Neural progenitor cell (in vitro differentiated cells): Measurements from ENCODE around the gene ZNF385C. TPM values are rescaled to one million over a fixed set of nuclear protein-coding genes. Genes with fewer than 3 reads are reported as not detected.

Source experiments
- DNase-seq: peaks from one replicate; pipeline ENCODE4 v3.0.0-alpha.2; 2016; ENCODE audit warnings: low spot score
- H2AFZ ChIP-seq: fragments of 200-600 bp; sonication (generic); replicated peaks from 2 replicates; pipeline ENCODE4 v1.6.1; 2016; ENCODE audit warnings: antibody characterized with exemption
- H3F3A ChIP-seq: fragments of 200-600 bp; sonication (generic); 2 replicates; pipeline ENCODE4 v1.6.1; 2016; ENCODE audit warnings: antibody characterized with exemption, low read depth
- H3K27ac ChIP-seq: fragments of 200-600 bp; sonication (generic); 2 replicates; pipeline ENCODE4 v1.5.1; 2016; ENCODE audit warnings: mild to moderate bottlenecking
- H3K27me3 ChIP-seq: fragments of 200-600 bp; sonication (generic); 2 replicates; pipeline ENCODE4 v1.6.1; 2016; ENCODE audit warnings: mild to moderate bottlenecking, moderate library complexity
- H3K36me3 ChIP-seq: fragments of 200-600 bp; sonication (generic); 2 replicates; pipeline ENCODE4 v1.5.1; 2016
- H3K4me1 ChIP-seq: fragments of 200-600 bp; sonication (generic); 2 replicates; pipeline ENCODE4 v1.6.1; 2016; ENCODE audit warnings: mixed run types
- H3K4me2 ChIP-seq: fragments of 200-600 bp; sonication (generic); 2 replicates; pipeline ENCODE4 v1.6.1; 2016
- H3K4me3 ChIP-seq: fragments of 200-600 bp; sonication (generic); 2 replicates; pipeline ENCODE4 v1.5.1; 2016
- H3K79me2 ChIP-seq: fragments of 200-600 bp; sonication (generic); 2 replicates; pipeline ENCODE4 v1.6.1; 2016; ENCODE audit warnings: low read depth
- H3K9ac ChIP-seq: fragments of 200-600 bp; sonication (generic); 2 replicates; pipeline ENCODE4 v1.6.1; 2016
- H3K9me3 ChIP-seq: fragments of 200-600 bp; sonication (generic); 2 replicates; pipeline ENCODE4 v1.5.1; 2016; ENCODE audit warnings: low read depth
- H4K20me1 ChIP-seq: fragments of 200-600 bp; sonication (generic); 2 replicates; pipeline ENCODE4 v1.6.1; 2016; ENCODE audit warnings: low read depth
- H3K27ac Mint-ChIP-seq: 3 replicates; pipeline ENCODE4 v1.8.0; 2021; ENCODE audit warnings: mixed read lengths
- H3K27me3 Mint-ChIP-seq: 2 replicates; pipeline ENCODE4 v1.8.0; 2022; ENCODE audit warnings: low read depth, mild to moderate bottlenecking, inconsistent platforms, moderate library complexity, mixed read lengths; ENCODE audit not compliant: insufficient read depth
- H3K36me3 Mint-ChIP-seq: 3 replicates; pipeline ENCODE4 v1.8.0; 2021; ENCODE audit warnings: mixed read lengths
- H3K4me1 Mint-ChIP-seq: 3 replicates; pipeline ENCODE4 v1.8.0; 2021; ENCODE audit warnings: mixed read lengths
- H3K4me3 Mint-ChIP-seq: 3 replicates; pipeline ENCODE4 v1.8.0; 2021; ENCODE audit warnings: mild to moderate bottlenecking, moderate library complexity, mixed read lengths
- H3K9me3 Mint-ChIP-seq: 3 replicates; pipeline ENCODE4 v1.8.0; 2020; ENCODE audit warnings: mixed read lengths
- EZH2 ChIP-seq: fragments of 200-600 bp; sonication (generic); IDR thresholded peaks from 2 replicates; pipeline ENCODE4 v1.6.1; 2017; ENCODE audit warnings: antibody characterized with exemption, mild to moderate bottlenecking, moderate library complexity
- EZH2phosphoT487 ChIP-seq: fragments of 200-600 bp; sonication (generic); IDR thresholded peaks from 2 replicates; pipeline ENCODE4 v1.6.1; 2017; ENCODE audit warnings: antibody characterized with exemption
- total RNA-seq: library from RNA; depleted of rRNA; stranded (reverse); fragments of >200 nt; gene quantifications from 2 replicates; pipeline ENCODE4 v1.2.3, GENCODE V29; 2015; ENCODE audit warnings: low replicate concordance
- TF ChIP-seq, protein P1 (sequence below): fragments of 200-600 bp; sonication (generic); IDR thresholded peaks from 2 replicates; pipeline ENCODE4 v1.5.1; 2017; ENCODE audit warnings: antibody characterized with exemption, mild to moderate bottlenecking

Gene ZNF385C
- total RNA-seq, 1 donor from 2014 or later, result 5.0 TPM

DNA sequence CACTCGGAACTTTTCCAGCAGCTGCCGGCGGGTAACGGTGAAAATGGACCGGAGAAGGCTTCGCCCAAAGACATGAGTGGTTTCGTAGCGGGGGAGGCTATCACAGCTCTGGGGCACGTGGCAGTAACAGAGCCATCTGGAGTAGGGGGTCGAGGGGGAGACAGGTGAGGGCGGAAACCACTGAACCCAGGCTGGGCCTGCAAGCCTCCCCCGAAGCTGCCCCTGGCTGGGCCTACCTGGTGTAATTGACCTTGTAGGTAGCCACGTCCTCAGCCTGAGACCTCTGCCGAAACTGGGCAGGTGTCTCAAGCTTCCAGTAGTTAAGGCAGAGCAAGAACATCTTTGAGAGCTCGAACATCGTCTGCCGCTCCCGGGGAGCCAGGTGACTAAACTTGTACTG lies 21.0 kb upstream of the ZNF385C start:
- peaks cover 12% of the 10 kb centered on the region for H3K4me1 Mint-ChIP-seq
- Histone ChIP-seq H3K27me3 (no peaks in the 10 kb centered on the region), H3K9me3 (no peaks in the 10 kb centered on the region), H3K4me2 (no peak overlapping the region), H3K4me3 (no peak overlapping the region), H3K4me1 (peaks cover 16% of the 10 kb centered on the region), H4K20me1 (no peaks in the 10 kb centered on the region), H3K36me3 (no peaks in the 10 kb centered on the region), H3K9ac (no peak overlapping the region), H3K79me2 (no peaks in the 10 kb centered on the region), H3K27ac (no peak overlapping the region), H2AFZ (no peak overlapping the region), H3F3A (peaks cover 21% of the 10 kb centered on the region)
- H3K9me3 Mint-ChIP-seq, result no peaks in the 10 kb centered on the region
- TF ChIP-seq, protein P1, sequence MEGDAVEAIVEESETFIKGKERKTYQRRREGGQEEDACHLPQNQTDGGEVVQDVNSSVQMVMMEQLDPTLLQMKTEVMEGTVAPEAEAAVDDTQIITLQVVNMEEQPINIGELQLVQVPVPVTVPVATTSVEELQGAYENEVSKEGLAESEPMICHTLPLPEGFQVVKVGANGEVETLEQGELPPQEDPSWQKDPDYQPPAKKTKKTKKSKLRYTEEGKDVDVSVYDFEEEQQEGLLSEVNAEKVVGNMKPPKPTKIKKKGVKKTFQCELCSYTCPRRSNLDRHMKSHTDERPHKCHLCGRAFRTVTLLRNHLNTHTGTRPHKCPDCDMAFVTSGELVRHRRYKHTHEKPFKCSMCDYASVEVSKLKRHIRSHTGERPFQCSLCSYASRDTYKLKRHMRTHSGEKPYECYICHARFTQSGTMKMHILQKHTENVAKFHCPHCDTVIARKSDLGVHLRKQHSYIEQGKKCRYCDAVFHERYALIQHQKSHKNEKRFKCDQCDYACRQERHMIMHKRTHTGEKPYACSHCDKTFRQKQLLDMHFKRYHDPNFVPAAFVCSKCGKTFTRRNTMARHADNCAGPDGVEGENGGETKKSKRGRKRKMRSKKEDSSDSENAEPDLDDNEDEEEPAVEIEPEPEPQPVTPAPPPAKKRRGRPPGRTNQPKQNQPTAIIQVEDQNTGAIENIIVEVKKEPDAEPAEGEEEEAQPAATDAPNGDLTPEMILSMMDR, result no peak
- H3K27ac Mint-ChIP-seq, result no peak overlapping the region
- no peak for DNase-seq
- H3K4me3 Mint-ChIP-seq, result peak overlapping the region; percentile 35
- peaks cover 7% of the 10 kb centered on the region for H3K36me3 Mint-ChIP-seq
- H3K27me3 Mint-ChIP-seq, result peaks cover 5% of the 10 kb centered on the region

DNA sequence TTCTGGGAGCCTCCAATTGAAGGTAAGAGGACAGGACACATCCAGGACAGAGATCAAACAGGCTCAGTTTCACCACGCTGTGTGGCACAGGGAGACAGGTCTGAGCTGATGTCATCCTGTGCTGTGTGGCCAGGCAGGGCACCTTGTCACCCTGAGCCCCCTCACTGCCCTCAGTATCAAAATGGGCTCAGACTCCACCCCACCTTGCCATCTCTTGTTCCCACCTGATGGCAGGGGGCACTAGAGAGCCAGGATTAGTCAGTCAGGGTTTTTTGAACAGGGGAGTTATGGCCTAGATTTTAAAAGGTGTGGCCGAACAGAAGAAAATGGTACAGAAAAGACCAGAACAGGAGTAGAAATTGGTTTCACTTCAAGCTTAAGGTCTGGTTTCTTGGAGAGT lies 20.3 kb upstream of the ZNF385C start:
- no peaks in the 10 kb centered on the region for H3K9me3 ChIP-seq
- H3K4me1 ChIP-seq, result peaks cover 16% of the 10 kb centered on the region
- TF ChIP-seq EZH2phosphoT487 (no peak), EZH2 (no peak)
- TF ChIP-seq, protein P1, result peak; percentile 51
- no peaks in the 10 kb centered on the region for H3K27me3 ChIP-seq
- H3K9me3 Mint-ChIP-seq, result no peaks in the 10 kb centered on the region
- peak overlapping the region; percentile 5 for H3K27ac Mint-ChIP-seq
- no peaks in the 10 kb centered on the region for H3K36me3 ChIP-seq
- H3K27me3 Mint-ChIP-seq, result peaks cover 5% of the 10 kb centered on the region
- H3K4me3 ChIP-seq, result no peak overlapping the region
- H3K27ac ChIP-seq, result no peak overlapping the region
- peaks cover 12% of the 10 kb centered on the region for H3K4me1 Mint-ChIP-seq
- no peaks in the 10 kb centered on the region for H4K20me1 ChIP-seq
- H3F3A ChIP-seq, result peaks cover 21% of the 10 kb centered on the region
- H2AFZ ChIP-seq, result no peak overlapping the region
- H3K36me3 Mint-ChIP-seq, result peaks cover 8% of the 10 kb centered on the region
- H3K4me2 ChIP-seq, result no peak overlapping the region
- DNase-seq, result peak; percentile 44
- peak overlapping the region; percentile 49 for H3K4me3 Mint-ChIP-seq
- H3K79me2 ChIP-seq, result no peaks in the 10 kb centered on the region
- no peak overlapping the region for H3K9ac ChIP-seq

DNA sequence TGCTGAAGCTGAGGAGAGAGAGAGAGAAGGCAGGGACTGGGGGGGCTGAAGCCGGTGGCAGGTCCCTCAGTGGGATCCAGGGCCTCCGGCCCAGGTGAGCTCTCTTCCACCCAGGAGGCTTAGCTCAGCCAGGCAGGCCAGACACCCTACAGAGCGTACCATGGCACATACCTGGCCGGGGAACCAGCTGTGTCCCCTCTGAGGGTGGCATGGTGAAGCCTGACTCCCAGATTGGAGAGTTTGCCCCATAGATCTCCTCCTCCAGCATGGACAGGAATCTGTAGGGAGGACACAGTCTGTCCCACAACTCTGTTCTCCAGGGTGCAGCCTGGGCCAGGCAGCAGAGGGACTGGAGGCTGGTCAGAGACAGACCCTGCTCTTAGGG lies 19.8 kb upstream of the ZNF385C start:
- H4K20me1 ChIP-seq, result no peaks in the 10 kb centered on the region
- H2AFZ ChIP-seq, result no peak overlapping the region
- H3K27ac ChIP-seq, result no peak overlapping the region
- DNase-seq, result no peak
- H3K9me3 Mint-ChIP-seq, result no peaks in the 10 kb centered on the region
- no peaks in the 10 kb centered on the region for H3K36me3 ChIP-seq
- no peak overlapping the region for H3K4me3 Mint-ChIP-seq
- peaks cover 7% of the 10 kb centered on the region for H3K36me3 Mint-ChIP-seq
- peaks cover 5% of the 10 kb centered on the region for H3K27me3 Mint-ChIP-seq
- no peak overlapping the region for H3K27ac Mint-ChIP-seq
- H3K27me3 ChIP-seq, result no peaks in the 10 kb centered on the region
- H3K4me3 ChIP-seq, result no peak overlapping the region
- TF ChIP-seq EZH2phosphoT487, result no peak
- TF ChIP-seq, protein P1, result no peak
- TF ChIP-seq EZH2, result no peak
- H3K4me1 Mint-ChIP-seq, result peaks cover 12% of the 10 kb centered on the region
- no peak overlapping the region for H3K9ac ChIP-seq
- H3K4me2 ChIP-seq, result no peak overlapping the region
- H3K9me3 ChIP-seq, result no peaks in the 10 kb centered on the region
- H3K4me1 ChIP-seq, result peaks cover 15% of the 10 kb centered on the region
- peaks cover 19% of the 10 kb centered on the region for H3F3A ChIP-seq
- no peaks in the 10 kb centered on the region for H3K79me2 ChIP-seq
